NCI-H345 treated with DMSO at 0.1 percent for 48 hours (cell line): ENCODE data around the gene DBH.

ENCODE experiments used
- DNase-seq: peaks from one replicate; lab custom pipeline; 2025; ENCODE audit not compliant: unreplicated experiment; lab: John Stamatoyannopoulos, UW

The DBH gene

DNA sequence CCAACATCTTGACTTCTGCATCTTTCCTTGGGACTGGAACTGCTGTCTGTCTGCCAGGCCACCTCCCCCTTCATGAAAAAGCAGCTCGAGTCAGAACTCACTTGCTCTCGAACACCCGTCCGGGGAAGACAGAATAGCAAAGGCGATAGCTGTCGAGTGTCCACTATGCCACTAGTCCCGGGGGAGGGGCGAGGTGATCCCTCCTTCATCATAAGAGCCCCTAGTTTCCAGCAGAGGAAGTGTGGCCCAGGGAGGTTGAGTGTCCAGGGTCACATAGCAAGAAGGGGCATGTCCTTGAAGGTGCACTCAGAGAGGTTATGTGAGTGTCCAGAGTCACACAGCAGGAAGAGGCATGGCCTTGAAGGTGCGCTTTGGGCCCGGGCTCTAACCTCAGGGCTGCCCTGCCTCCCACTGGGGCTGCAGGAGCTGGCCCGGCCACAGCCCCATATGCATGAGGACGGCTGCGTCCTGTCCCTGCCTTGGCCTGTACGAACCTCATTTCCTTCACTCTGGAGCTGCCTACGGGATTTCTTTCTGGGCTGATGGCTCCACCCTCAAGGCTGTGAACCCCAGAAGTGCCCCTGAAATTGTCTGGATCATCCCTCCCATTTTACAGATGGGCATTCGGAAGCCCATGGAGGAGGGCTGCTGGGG is 6.7 kb downstream of the DBH start:
- no peak for DNase-seq

DNA sequence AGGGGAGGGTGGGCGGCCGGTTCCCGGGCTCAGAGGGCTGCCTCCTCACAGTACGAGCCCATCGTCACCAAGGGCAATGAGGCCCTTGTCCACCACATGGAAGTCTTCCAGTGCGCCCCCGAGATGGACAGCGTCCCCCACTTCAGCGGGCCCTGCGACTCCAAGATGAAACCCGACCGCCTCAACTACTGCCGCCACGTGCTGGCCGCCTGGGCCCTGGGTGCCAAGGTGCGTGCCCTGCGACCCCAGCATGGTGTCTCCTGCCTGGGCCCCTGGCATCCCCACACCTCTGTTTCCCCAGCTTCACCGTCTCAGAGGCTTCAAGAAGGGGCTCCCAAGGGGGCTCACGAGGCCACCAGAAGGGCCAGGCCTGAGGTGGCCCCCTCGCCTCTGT is 7.2 kb downstream of the DBH start:
- DNase-seq: no peak

DNA sequence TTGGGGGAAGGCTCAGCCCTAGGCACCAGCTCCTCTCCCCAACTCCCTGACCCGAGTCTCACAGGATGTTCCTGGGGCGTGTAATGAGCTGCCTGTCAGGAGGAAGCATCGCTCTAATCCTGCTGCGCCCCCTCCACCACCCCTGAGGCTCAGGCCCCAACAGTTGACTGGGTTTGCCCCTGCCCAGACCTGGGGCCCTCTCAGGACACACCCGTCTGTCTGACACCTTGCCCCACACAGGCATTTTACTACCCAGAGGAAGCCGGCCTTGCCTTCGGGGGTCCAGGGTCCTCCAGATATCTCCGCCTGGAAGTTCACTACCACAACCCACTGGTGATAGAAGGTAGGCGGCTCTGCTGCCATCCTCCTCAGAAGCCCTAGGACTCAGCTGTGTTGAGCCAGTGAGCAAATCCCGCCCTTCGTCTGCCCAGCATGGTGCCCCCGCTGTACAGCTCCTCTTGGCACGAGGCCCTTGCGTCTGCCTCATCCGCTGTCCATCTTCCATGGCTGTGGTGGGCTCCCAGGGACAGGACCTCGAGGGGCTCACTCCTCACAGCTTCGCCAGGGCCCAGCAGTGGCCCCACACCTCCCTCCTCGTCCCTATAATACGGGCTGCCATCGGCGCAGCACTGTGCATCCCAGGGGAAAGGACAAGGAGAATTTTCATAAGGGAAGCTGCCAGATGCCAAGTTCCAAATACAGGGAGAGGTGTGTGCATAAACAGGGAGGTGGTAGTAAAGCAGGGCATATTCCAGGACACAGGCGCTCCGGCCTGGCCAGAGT is 8.0 kb downstream of the DBH start:
- DNase-seq: no peak

DNA sequence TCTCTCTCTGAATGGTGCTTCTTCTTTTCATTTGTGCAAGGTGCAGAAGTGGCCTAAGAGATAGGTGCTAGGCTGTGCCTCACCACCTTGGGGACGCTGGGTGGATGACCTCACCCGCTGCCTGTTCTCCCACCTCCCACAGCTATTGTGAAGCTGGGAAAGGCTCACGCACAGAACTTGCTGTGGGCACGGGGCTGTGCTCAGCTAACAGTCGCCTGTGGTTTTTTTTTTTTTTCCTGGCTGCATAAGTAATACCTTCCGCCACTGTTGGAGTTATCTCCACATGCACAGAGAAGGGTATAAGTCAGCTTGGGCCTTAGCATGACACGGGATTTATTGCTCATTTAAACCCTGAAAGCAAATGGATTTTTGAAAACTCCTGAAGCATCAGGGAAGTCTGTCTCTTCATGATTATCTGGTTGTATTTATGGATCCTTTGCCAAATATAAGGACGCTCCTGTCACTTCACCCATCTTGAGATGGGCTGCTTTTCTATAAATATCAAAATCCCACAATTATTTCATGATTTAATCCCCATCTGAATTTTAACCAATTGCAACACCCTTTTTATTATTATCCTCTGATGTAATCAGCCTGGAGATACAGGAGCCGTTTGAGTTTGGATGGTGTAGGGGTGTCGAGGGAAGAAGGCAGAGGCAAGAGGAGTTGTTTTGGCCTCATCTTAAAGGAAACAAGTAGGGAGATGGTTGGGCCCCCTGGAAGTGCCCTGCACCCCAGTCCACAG is 9.0 kb downstream of the DBH start:
- DNase-seq: no peak

DNA sequence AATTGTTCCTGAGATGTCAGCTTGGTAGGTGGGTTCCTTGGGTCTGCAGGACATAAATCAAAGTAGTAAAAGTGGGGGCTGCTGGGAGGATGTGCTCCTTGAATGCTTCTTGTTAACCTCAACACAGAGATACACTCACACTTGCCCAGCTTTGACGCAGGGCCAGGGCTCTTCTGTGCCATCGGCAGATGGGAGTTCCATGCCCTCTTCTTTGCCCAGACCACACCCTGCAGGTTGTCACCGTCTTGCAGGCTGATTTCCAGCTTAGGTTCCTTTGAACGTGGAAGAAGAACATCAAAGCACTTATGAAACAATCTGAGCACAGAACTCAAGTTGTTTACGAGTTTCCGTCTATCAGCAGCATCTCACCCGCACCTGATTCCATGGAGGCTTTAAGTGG is 11.0 kb downstream of the DBH start:
- DNase-seq: no peak

DNA sequence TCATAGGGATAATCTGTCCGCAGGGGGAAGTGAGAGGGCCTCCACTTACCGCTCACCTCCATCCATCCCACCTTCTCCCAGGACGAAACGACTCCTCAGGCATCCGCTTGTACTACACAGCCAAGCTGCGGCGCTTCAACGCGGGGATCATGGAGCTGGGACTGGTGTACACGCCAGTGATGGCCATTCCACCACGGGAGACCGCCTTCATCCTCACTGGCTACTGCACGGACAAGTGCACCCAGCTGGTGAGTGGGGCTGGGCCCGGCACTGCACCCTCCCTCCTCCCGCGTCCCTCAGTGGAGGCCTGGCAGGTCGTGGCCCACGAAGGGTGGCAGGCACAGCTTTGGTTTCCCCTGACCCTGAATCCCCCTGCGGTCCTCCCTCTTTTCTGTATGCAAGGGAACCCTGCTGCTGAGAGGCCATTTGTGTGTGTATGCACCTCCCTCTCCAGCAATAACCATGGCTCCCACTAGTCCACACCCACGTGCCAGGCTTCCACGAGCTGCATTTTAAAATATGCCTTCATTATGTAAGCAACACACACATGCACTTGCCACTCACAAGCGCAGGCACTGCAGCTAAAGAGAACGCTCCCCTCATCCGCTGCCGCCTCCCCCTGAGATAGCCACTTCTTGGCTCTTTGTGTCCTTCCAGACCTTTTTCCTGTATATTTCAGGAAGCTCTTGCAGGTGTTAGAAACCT is 11.8 kb downstream of the DBH start:
- DNase-seq: no peak

DNA sequence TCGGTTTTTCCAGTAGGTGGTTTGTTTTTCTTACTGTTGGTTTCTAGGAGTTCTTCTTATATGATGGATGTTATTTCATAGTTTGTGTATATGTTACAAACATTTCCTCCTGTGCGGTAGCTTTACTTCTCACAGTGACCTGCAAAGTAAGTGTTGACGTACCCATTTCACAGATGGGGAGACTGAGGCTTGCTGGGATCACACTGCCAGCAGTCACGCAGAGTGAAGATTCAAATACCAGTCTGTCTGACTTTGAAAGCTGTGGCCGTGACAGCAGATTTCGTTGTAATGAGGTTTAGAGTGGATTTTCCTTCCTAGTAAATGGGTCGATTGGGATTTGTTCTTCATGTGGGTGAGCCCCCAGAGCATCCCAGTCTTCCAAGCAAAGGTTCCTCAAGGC is 13.0 kb downstream of the DBH start:
- no peak for DNase-seq

DNA sequence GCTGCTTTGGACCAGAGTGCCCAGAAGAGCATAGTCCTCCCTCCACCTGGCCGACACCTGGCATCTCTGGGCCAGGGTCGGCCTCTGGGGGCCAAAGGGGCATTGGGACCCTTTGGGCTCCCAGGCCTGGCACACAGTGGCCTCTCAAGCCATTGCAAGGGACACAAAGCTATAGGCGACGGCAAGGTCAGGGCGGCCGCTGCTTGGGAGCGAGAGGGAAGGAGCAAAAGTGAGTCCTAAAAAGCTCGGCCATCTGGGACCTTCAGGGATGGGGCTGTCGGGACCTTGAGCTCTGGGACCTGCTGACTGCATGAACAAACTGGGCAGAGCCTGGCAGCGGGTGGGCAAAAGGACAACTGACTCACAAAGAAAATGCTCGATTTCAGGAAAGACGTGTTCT is 13.9 kb downstream of the DBH start:
- no peak for DNase-seq

DNA sequence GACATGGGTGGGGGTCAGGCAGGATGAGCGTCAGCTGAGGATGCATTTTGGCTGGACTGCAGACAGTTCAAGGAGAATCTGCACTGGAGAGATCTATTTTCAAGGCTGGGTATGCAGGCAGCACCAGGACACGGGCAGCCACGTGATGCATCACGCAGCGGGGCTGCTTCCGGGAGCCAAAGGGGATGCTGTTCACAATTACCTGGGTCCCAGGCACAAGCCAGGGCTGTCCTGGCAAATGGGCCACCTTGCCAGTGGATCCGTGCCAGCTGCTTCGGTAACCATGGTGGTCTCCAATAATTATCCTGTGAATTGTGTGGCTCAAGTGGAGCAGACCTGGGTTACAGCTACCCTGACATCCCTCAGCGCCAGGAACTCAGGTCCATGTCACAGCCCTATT is 17.5 kb downstream of the DBH start:
- no peak for DNase-seq

DNA sequence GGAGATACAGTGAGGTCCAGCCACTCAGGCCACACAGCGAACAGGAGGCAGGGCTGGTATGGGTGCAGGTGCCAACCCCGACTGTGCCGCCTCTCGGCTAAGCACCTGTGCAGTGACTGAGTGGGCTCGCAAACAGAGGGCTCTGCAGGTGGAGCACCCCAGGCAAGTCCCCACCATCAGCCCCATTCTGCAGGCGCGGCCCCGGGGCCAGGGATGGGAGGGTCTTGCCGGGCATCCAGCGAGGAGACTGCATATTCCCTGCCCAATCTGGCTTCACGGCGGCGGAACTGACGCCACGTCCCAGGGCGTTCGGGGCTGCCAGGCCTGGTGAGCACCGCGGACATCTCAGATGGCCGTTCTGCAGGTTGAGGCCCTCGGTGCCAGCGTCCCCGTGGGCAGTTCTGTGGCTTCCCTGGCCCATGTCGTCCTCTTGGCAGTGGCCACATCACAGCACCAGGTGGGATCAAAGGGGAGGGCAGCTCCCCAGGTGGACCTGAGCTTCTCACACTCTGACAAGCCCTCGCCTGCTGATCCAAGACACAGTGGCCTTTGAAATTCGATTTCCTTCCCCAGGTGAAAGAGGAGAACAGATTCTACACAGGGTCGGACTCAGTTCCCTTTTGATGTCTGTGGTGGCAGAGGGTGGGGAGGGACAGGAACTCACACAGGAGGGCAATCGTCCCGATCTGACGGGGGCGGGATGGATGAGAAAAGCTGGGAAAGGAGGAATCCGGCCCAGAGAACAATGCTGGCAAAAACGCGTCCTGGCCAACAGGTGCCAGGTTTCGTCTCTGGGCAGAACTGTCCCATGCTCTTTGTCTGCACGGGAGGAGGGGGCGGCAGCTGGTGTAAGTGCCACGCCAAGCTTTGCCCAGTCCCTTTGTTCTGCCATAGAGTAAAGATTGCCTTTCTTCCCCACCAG is 18.8 kb downstream of the DBH start:
- peak; percentile 68 for DNase-seq

DNA sequence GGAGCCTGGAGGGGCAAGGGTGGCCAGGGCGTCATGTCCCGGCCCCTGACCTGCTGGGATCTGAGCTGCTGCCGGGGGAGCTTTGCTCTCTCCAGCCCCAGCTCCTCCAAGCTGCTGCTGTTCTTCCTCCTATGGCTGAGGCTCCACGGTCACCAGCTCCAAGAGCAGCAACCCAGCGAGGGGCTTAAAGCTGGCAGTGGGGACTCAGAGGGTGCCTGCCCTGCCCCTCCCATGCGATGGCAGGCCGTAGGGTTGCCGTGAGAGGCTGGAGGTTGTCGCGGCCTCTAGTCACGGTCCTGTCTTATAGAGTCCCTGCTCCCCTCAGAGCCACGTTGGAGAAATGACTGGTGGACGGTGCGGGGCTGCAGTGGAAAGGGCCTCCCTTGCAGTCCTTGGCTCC is 19.5 kb downstream of the DBH start:
- no peak for DNase-seq

DNA sequence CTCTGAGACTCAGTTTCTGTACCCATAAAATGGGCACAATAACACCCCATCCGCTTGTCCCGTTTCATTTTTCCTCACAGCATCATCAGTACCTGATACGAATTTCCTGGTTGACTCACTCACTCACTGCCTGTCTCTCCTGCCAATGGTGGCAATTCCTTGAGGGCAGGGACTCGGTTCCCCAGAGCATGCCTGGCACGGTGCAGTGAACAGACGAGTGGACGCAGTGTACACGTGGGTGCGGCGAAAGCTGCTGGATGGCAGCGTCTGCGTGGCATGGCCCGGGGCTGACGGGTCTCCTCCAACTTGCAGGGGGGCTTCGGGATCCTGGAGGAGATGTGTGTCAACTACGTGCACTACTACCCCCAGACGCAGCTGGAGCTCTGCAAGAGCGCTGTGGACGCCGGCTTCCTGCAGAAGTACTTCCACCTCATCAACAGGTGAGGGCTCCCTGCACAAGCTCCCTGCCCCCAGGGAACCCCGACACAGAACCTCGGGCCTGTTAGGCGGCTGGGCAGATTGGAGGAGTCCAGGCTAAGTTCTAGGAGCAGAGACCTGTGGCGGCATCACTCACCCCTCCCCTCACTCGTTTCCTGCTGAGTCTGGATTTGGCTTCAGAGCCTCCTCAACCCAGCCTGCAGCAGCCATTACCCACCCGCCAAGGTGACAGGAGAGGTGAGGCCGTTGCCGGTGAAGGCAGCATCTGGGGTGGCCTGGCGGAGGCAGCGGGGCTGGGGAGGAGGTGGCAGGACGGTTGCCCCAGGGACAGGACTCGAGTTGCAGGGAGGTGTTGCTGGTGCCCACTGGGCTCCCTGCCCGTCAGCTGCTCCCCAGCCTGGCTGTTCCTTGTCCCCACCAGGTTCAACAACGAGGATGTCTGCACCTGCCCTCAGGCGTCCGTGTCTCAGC is 20.3 kb downstream of the DBH start:
- peak; percentile 69 for DNase-seq

DNA sequence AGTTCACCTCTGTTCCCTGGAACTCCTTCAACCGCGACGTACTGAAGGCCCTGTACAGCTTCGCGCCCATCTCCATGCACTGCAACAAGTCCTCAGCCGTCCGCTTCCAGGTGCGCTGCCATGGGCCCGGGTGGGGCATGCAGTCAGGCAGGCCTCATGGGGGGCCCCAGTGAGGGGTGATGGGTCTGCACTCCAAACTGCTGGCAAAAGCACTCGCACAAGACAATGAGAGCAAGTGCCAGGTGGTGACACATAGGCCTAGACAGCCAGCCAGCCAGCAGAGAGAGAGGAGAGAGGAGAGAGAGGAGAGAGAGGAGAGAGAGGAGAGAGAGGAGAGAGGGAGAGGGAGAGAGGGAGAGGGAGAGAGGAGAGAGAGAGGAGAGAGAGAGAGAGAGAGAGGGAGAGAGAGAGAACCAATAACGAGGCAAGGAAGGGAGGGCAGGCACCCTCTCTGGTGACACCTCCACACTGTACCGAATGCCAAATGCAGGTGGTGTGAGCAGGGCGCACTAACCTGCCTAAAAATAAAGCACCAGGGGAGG is 21.0 kb downstream of the DBH start:
- peak; percentile 87 for DNase-seq

DNA sequence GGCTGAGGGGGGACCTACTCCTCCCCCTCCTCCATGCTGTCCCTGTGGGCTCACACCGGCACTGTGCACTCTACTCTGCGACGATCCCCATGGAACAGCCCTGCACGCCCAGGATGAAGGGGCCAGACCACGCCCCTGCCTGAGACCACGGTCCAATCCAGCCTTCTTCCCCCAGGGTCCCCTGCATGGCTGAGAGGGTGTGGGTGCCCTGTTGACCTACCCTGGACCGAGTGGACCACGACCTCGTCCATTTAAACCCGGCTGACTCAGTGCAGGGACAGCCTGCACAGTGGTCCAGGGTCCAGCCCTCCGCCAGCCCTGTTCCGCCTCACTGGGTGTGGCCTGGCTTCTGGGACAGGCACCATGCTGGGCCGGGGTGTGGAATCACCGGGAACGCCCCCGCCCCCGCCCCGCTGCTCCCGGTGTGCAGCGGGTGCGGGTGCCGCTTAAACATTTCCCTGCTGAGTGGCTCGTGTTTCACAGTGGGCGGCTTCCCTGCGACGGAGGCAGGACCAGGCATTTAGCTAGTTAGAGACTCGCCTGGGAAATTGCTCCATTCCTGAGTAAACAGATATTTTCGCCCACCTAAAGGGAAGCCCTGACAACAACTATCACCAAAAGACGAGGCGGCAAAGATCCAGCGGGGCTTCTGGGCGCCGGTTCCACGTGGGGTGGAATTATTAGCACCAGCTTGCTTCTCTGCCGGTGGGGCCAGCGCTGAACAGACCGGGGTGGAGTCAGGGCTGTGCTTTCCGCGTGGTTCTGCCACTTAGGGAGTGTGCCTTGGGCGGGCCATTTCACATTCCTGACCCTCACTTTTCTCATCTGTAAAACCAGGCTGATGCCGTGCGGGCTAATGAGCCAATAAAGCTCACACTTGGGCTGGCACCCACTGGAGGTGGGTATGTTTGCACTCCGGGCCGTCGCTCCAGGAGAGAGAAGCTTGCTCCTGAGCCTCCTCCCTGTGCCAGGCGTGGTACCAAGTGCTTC is 22.6 kb downstream of the DBH start:
- peak; percentile 60 for DNase-seq

DNA sequence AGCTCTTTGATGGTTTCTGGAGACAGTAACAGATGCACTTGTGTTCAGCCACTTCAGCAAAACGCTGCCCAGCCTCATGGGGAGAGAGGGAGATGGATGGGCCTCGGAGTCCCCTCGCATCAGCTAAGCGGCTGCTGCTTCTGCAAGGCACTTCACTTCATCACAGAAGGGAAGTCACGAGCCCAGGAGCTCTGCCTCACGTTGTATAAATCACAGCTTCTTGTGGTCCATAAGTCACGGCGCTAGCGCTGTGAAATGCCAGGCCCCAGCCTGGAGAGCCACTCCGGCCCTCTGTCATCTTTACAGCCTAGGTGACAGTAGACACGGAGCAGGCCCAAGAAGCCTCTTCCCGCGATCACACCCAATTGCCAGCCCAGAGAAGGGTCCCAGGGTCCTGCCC is 23.4 kb downstream of the DBH start:
- DNase-seq: no peak

DNA sequence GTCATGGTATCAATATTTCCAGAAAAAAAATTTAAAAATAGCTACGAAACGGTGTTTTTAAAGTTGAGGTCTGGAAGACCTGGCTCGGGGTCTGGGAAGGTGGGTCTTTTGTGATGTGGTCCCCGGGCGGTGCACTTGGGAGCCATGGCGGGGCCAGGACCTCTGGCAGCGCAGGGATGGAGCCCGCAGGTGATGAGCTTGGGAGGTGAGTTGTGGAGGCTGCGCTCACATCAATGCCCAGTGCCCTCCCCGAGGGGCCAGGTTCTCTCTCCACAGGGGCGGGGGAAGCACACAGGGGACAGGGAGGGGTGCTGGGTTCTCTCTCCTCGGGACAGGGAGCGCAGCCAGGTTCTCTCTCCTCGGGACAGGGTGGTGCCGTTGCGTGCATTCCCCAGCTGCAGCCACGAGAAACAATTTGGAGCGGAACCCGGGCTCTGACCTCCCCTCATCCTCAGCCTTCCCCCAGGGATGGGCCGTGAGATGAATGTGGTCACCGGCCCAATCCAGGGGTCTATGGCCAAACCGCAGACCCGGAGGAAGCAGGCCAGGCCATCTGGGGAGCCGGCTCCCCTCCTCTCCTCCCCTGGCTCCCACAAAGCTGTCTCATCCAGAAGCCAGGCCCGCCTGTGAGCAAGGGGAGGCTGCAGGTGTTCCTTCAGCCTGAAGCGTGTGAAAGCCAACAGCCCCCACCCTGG is 25.8 kb downstream of the DBH start:
- no peak for DNase-seq
